Activated CD4-positive, alpha-beta T cell treated with anti-CD3 and anti-CD28 coated beads, Interleukin-2, amount 10 ng/mL, durations not matched to agents 7 days and 5 days (primary cell): Measurements from ENCODE around the gene NTM. TPM values are rescaled to one million over a fixed set of nuclear protein-coding genes. Genes with fewer than 3 reads are reported as not detected.

ENCODE experiments used
- CTCF ChIA-PET: fragments of 350-600 bp; sonication (Branson Sonifier 250); formaldehyde crosslinking; loops from one replicate; lab custom pipeline; 2021; ENCODE audit warnings: antibody characterized with exemption; lab: Charles Lee
- POLR2A ChIA-PET: fragments of 350-600 bp; sonication (Branson Sonifier 250); formaldehyde crosslinking; loops from one replicate; lab custom pipeline; 2021; ENCODE audit warnings: antibody characterized with exemption; lab: Charles Lee
- DNase-seq: peaks from one replicate; pipeline ENCODE4 v3.0.0-alpha.2; 2020
- H3K27ac Mint-ChIP-seq: one replicate; pipeline ENCODE4 v1.8.0; 2021; ENCODE audit warnings: mild to moderate bottlenecking, moderate library complexity, mixed read lengths
- H3K27me3 Mint-ChIP-seq: one replicate; pipeline ENCODE4 v1.8.0; 2021; ENCODE audit warnings: mixed read lengths
- H3K36me3 Mint-ChIP-seq: one replicate; pipeline ENCODE4 v1.8.0; 2021; ENCODE audit warnings: low read depth, mixed read lengths
- H3K4me1 Mint-ChIP-seq: one replicate; pipeline ENCODE4 v1.8.0; 2021; ENCODE audit warnings: mixed read lengths
- H3K4me3 Mint-ChIP-seq: one replicate; pipeline ENCODE4 v1.8.0; 2021; ENCODE audit warnings: mild to moderate bottlenecking, moderate library complexity, mixed read lengths
- H3K9me3 Mint-ChIP-seq: one replicate; pipeline ENCODE4 v1.8.0; 2021; ENCODE audit warnings: mixed read lengths
- total RNA-seq, 2 experiments: library from RNA; stranded (reverse); gene quantifications; one replicate each; pipeline ENCODE4 v1.2.3, GENCODE V29; 2021

The NTM gene
- total RNA-seq, 2 experiments from 2014 or later, result not detected

- POLR2A ChIA-PET, result no interaction called here
Observed at GRCh38 chr11:131867457-131868257, 497.2 kb downstream of the NTM start.

DNA sequence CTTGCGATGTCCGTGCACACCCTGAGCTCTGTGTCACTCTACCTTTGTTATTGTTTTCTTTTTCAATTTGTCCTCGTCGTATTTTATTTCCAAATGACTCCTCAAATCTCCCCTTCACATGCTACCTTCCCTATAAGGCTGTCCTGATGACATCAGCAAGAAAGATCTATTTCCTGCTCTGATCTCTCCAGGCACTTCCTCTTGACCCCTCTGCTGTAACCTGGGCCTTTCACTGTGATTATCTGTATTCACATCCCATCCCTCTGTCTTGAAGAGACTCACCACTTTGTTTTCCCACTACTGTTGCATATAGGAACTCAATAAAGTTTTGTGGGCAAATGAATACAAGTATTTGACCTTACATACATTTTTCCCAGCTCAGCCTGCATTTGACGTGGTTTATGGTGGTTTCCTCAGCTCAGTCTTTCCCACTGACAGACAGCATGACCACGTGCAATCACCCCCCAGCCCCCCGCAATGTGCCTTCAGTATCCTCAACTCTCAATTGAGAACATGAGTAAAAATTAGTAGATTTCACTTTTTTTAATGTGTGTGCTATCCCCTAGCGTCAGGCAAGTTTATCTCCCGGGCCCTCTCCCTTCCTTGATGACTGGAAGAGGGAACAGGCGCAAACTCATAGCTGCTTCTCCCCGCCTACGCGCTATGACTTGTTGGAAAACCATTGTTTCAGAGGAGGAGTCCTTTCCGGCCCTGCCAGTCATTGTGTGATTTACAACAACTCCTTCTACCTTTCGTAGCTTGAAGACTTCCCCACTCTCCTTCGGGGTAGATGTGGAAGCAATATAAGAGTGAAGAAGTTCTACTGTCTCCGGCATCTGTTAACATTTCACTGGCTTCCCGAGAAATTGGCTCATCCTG, 498.5 kb downstream of the NTM start:
- no peak for DNase-seq
- Mint-ChIP-seq H3K27ac (no peak overlapping the region), H3K4me3 (no peak overlapping the region), H3K36me3 (no peaks in the 10 kb centered on the region), H3K27me3 (no peaks in the 10 kb centered on the region), H3K9me3 (peaks cover 3% of the 10 kb centered on the region), H3K4me1 (no peaks in the 10 kb centered on the region)
- CTCF ChIA-PET, result no interaction called here
- POLR2A ChIA-PET, result no interaction called here

More at GRCh38 chr11:131867457-131868257, 497.2 kb downstream of the NTM start:
- no peaks in the 10 kb centered on the region for H3K4me1 Mint-ChIP-seq
- H3K9me3 Mint-ChIP-seq, result peaks cover 3% of the 10 kb centered on the region
- CTCF ChIA-PET, result no interaction called here
- no peak for DNase-seq
- H3K4me3 Mint-ChIP-seq, result no peak overlapping the region
- no peaks in the 10 kb centered on the region for H3K36me3 Mint-ChIP-seq
- H3K27ac Mint-ChIP-seq, result no peak overlapping the region
- H3K27me3 Mint-ChIP-seq, result no peaks in the 10 kb centered on the region

DNA sequence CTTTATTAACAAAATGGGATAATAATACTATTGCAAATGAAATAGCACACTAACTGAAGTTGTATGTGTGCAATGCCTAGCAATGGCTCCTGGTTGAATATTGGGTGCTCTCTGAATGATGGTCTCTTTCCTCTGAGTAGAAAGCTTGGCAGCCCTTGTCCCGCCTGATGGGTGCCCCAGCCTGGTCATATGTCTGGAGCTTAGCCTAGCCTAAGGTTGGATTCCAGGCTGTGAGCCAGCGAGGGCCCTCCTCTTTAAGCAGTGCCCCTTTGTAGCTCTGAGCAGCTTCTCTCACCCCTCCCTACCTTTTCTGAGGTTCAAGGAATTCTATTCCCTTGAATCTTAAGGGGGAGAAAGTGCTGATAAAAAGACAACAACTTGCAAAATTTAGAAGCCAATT, 499.9 kb downstream of the NTM start:
- no peaks in the 10 kb centered on the region for H3K36me3 Mint-ChIP-seq
- H3K27ac Mint-ChIP-seq, result no peak overlapping the region
- no peaks in the 10 kb centered on the region for H3K4me1 Mint-ChIP-seq
- POLR2A ChIA-PET, result no interaction called here
- H3K27me3 Mint-ChIP-seq, result no peaks in the 10 kb centered on the region
- peaks cover 3% of the 10 kb centered on the region for H3K9me3 Mint-ChIP-seq
- CTCF ChIA-PET, result no interaction called here
- no peak overlapping the region for H3K4me3 Mint-ChIP-seq
- no peak for DNase-seq

DNA sequence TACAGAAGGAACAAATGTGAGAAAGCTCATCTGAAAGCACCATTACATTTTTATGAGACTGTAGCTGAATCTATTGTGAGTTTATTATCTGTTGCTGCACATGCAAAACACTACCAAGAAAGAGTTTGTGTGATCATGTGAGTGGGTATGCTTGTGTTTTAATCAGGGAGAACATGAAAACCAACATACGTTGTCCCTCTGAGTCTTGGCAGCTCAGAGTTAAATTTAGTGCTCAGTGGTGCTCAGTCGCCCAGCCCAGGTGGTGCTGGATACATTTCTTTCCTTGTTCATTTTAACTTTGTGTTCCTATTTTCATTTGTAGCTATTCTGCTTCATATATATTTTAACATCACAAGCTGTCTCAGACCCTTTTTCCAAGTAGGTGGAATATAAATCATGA, 500.6 kb downstream of the NTM start:
- ChIA-PET CTCF (interaction anchor here (0.7 to 1.1 kb wide), 2 partner anchors 20 to 128 kb away, joined by 3 read pairs; no protein-coding TSS in a partner anchor), POLR2A (no interaction called here)
- H3K27ac Mint-ChIP-seq, result no peak overlapping the region
- no peak for DNase-seq
- H3K9me3 Mint-ChIP-seq, result peaks cover under 1% of the 10 kb centered on the region
- H3K27me3 Mint-ChIP-seq, result no peaks in the 10 kb centered on the region
- no peak overlapping the region for H3K4me3 Mint-ChIP-seq
- H3K36me3 Mint-ChIP-seq, result no peaks in the 10 kb centered on the region
- no peaks in the 10 kb centered on the region for H3K4me1 Mint-ChIP-seq

GRCh38 chr11:131874070-131874469, 503.7 kb downstream of the NTM start:
- ChIA-PET POLR2A (no interaction called here), CTCF (no interaction called here)
- Mint-ChIP-seq H3K9me3 (peaks cover 3% of the 10 kb centered on the region), H3K27me3 (no peaks in the 10 kb centered on the region), H3K27ac (no peak overlapping the region), H3K4me1 (no peaks in the 10 kb centered on the region), H3K36me3 (no peaks in the 10 kb centered on the region), H3K4me3 (no peak overlapping the region)
- no peak for DNase-seq

DNA sequence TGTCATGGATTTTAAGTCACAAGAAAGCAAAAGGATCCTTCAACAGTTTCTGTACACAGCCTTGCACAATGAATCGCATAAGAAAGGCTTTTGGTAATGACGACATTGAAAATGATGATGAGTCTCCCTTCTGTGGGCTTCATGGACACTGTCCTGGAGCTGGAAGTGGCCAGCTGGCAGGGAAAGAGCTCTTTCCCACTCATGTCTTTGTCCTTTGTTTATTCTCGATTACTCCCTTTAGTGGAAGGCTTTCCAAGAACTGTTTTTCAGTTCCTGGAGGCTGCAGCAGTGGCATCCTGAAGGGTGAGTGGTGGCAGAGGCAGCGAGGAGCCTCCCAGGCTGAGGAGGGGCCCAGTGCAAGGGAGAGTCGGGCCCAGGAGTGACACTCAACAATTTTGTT, 505.2 kb downstream of the NTM start:
- no peak overlapping the region for H3K27ac Mint-ChIP-seq
- H3K27me3 Mint-ChIP-seq, result no peaks in the 10 kb centered on the region
- no peak for DNase-seq
- H3K4me1 Mint-ChIP-seq, result no peaks in the 10 kb centered on the region
- CTCF ChIA-PET, result no interaction called here
- no peak overlapping the region for H3K4me3 Mint-ChIP-seq
- POLR2A ChIA-PET, result no interaction called here
- H3K9me3 Mint-ChIP-seq, result peaks cover 3% of the 10 kb centered on the region
- no peaks in the 10 kb centered on the region for H3K36me3 Mint-ChIP-seq

DNA sequence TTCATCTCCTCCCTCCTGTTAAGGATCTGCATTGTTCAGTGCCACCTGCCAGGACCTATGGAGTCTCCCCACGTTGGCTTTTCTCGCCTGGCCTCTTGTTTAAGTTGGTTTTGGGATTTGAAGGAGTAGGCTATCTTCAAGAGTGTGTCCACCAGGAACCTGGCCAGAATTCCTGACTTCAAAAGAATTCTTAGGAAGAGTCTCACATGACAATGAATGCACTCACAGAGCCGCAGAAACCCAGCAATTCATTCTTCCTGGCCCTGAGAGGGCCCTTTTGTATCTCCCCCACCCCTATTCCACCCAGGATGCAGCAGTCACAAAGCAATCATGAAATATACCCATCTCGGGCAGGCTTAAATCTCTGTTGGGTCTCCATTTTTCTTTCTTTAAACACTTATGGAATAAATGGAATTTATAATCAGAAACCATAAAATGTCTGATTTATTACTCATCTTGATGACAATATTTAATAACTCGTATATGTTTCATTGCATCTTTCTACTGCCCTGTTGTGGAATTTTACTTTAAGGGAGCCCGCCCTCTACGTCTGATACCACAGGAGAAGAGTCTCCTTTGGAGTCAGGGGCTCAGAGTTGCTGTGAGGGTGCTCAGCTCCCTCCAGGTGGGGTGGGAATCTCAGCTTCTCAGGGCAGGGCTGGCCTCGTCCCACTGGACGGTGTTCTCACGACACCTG, 507.0 kb downstream of the NTM start:
- DNase-seq, result no peak
- no peak overlapping the region for H3K4me3 Mint-ChIP-seq
- H3K9me3 Mint-ChIP-seq, result peaks cover 3% of the 10 kb centered on the region
- no peak overlapping the region for H3K27ac Mint-ChIP-seq
- ChIA-PET POLR2A (no interaction called here), CTCF (no interaction called here)
- no peaks in the 10 kb centered on the region for H3K36me3 Mint-ChIP-seq
- H3K4me1 Mint-ChIP-seq, result no peaks in the 10 kb centered on the region
- no peaks in the 10 kb centered on the region for H3K27me3 Mint-ChIP-seq

DNA sequence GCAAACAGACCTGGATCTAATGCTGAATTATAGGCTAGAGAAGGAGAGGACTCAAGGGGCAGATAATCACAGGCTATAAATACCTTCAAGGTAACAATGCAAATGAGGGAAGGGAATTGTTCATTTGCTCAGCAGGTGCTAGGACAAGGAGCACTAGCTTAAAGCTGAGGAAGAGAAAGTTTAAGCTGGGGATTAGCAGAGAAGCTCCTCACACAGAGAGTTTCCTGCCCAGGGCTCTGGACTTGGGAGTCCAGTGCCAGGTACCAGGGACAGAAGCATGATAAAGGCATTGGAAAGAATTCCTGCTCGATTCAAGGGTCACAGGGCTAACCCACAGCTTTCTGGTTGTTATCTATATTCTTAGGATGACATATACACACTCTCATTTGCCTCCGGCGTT, 509.9 kb downstream of the NTM start:
- H3K4me1 Mint-ChIP-seq, result no peaks in the 10 kb centered on the region
- POLR2A ChIA-PET, result no interaction called here
- H3K4me3 Mint-ChIP-seq, result no peak overlapping the region
- no peak for DNase-seq
- H3K27me3 Mint-ChIP-seq, result no peaks in the 10 kb centered on the region
- H3K27ac Mint-ChIP-seq, result no peak overlapping the region
- no peaks in the 10 kb centered on the region for H3K36me3 Mint-ChIP-seq
- CTCF ChIA-PET, result no interaction called here
- H3K9me3 Mint-ChIP-seq, result peaks cover 3% of the 10 kb centered on the region

DNA sequence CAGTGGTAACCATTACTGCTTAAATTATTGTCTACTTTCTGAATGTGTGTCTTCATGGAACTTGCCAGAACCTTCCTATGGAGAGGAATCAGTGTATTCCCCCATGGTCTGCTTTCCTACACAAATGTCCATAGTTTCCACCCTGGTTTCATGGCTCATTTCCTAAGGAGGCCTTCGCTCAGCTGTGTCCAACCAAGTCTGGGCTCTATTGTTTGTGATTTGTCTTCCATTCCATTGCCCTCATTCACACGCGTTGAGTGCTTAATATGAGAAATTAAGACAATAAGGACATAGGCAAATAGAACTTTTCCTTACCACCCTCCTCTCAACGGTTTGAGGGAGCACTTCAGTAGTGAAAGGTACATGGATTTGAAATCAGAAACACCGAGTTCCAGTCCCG, 510.6 kb downstream of the NTM start:
- Mint-ChIP-seq H3K27ac (no peak overlapping the region), H3K36me3 (no peaks in the 10 kb centered on the region), H3K9me3 (peaks cover 3% of the 10 kb centered on the region), H3K4me1 (no peaks in the 10 kb centered on the region), H3K27me3 (no peaks in the 10 kb centered on the region), H3K4me3 (no peak overlapping the region)
- ChIA-PET POLR2A (no interaction called here), CTCF (no interaction called here)
- no peak for DNase-seq

DNA sequence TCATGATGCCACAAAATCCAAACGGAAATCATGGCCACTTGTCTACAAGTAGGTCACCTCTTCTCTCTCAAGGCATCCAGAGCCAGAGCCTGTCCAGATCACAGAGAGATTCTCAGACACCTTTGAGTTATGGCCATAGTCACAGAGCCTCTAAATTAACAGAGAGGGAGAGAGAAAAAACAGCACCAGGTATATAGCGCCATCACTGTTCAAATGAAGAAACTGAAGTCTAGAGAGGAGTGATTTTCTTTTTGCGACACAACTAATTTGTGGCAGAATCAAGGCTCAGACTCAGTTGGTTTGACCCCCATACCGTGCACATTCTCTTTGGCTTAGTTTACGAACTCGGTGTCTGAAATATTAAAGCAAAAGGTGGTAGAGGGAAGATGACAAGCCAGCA, 512.9 kb downstream of the NTM start:
- Mint-ChIP-seq H3K36me3 (no peaks in the 10 kb centered on the region), H3K9me3 (no peaks in the 10 kb centered on the region), H3K4me1 (no peaks in the 10 kb centered on the region), H3K4me3 (no peak overlapping the region), H3K27me3 (no peaks in the 10 kb centered on the region), H3K27ac (no peak overlapping the region)
- DNase-seq, result no peak
- ChIA-PET CTCF (no interaction called here), POLR2A (no interaction called here)

- CTCF ChIA-PET, result no interaction called here
- no peaks in the 10 kb centered on the region for H3K27me3 Mint-ChIP-seq
Observed at GRCh38 chr11:131884461-131885073, 514.2 kb downstream of the NTM start.

DNA sequence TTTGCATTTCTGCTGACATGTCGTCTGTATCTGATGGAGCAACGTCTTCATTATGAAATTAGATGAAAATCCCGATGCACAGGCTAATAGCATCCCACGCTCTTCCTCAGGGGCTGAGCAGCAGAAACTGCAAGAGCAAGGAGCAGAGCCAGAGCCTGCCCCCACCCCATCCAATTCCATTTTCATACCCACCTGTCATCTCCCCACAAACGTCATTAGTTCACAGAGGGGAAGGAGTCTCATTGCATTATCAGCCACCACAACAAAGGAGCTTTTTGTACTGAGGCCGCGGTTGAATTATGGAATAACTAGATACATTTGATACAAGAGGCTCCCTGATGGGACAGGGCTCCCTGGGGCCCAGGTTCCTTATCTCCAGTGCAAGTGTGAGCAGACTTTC, 515.0 kb downstream of the NTM start:
- Mint-ChIP-seq H3K9me3 (no peaks in the 10 kb centered on the region), H3K27ac (no peak overlapping the region), H3K4me1 (no peaks in the 10 kb centered on the region), H3K36me3 (no peaks in the 10 kb centered on the region), H3K27me3 (no peaks in the 10 kb centered on the region), H3K4me3 (no peak overlapping the region)
- ChIA-PET CTCF (no interaction called here), POLR2A (no interaction called here)
- no peak for DNase-seq

More at GRCh38 chr11:131884461-131885073, 514.2 kb downstream of the NTM start:
- Mint-ChIP-seq H3K4me1 (no peaks in the 10 kb centered on the region), H3K4me3 (no peak overlapping the region), H3K36me3 (no peaks in the 10 kb centered on the region), H3K27ac (no peak overlapping the region), H3K9me3 (no peaks in the 10 kb centered on the region)
- no peak for DNase-seq
- POLR2A ChIA-PET, result no interaction called here
